B cell (primary cell): ENCODE measurements around the gene SDK1.

Source experiments
- CTCF ChIP-seq: fragments of 200-600 bp; IDR thresholded peaks from one replicate; pipeline ENCODE4 v1.8.0; 2022; ENCODE audit warnings: antibody characterized with exemption, mild to moderate bottlenecking
- EZH2 ChIP-seq: IDR thresholded peaks from 2 replicates; pipeline ENCODE4 v1.6.1; 2012; ENCODE audit warnings: borderline replicate concordance, low read depth, mild to moderate bottlenecking, moderate library complexity, low read length; ENCODE audit not compliant: insufficient read depth, poor library complexity, severe bottlenecking

DNA sequence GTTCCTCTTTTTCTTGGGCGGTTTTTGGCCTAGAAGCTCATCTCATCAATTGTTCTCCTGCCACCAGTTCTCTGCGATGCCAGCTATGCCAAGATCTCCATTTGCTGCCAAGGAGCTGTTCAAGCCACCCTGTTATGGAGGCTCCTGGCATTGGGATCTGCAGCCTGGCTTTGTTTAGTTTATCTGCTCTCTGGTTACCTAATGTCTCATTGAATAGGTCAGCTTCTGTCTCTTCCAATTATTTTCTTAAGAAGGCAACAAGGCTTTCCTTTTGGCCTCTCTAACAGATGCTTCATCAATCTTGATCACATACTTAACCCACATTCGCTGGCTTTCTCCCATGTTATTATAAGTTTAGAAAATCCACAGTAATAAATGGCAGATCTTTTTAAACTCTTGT is 20.6 kb upstream of the SDK1 start:
- TF ChIP-seq EZH2 = no peak
- TF ChIP-seq CTCF = no peak
